GM19463 (cell line): ENCODE data around the gene ABCA6.

Source experiments
- ATAC-seq: cut with Tn5 transposase; IDR thresholded peaks from one replicate; pipeline ENCODE4 v1.9.1; 2021; ENCODE audit warnings: mild to moderate bottlenecking, moderate library complexity; ENCODE audit not compliant: unreplicated experiment

ABCA6 gene

DNA sequence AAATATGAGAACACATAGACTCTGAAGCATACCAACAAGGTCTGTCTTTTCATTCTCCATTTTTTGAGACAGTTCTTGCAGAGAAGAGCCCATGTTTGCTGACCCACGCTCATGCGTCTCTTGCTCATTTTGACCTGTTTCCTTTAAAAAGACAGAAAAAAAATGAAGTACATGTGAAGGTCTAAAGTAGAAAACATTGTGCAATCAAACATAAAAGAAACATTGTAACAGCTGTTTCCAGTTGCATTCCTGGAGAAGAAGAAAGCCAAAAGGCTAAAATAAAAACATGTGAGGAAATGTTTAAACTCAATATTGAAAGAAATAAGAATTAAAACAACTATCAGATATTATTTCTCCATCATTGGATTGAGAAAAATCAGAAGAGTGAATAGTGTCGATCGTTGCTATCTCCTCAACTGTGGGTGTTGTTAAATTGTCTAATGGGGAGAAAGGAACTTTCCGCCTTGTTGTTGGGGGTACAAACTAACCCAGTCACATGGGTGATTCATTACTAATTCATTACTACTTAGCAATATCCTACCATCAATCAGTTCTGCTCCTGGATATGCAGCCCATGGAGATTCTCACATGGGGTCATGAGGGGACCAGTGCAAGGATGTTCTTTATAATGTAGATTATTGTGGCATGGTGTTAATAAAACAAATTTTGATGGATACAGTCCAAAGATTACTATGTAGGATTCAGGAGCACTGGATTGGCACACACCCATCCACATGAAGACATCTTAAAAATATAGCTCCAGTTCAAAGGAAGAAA lies 90.5 kb downstream of the ABCA6 start:
- no peak for ATAC-seq

DNA sequence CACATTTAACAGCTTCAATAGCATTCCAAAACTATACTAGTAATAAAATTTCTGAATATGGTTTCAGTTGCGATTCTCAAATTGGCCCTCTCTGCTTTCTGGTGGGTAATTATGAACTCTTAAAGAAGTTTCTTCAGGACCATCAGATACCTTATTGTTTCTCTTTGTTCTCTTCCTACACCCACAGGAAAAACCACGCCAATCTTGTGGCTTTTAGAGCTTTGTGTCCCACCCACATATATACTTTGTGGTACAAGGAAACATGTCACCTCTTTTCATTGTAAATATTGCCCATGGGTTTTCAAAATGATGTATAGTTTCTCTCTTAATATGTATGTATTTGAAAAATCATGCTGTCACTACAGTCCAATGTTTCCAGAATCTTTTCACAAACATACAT lies 93.1 kb downstream of the ABCA6 start:
- no peak for ATAC-seq

DNA sequence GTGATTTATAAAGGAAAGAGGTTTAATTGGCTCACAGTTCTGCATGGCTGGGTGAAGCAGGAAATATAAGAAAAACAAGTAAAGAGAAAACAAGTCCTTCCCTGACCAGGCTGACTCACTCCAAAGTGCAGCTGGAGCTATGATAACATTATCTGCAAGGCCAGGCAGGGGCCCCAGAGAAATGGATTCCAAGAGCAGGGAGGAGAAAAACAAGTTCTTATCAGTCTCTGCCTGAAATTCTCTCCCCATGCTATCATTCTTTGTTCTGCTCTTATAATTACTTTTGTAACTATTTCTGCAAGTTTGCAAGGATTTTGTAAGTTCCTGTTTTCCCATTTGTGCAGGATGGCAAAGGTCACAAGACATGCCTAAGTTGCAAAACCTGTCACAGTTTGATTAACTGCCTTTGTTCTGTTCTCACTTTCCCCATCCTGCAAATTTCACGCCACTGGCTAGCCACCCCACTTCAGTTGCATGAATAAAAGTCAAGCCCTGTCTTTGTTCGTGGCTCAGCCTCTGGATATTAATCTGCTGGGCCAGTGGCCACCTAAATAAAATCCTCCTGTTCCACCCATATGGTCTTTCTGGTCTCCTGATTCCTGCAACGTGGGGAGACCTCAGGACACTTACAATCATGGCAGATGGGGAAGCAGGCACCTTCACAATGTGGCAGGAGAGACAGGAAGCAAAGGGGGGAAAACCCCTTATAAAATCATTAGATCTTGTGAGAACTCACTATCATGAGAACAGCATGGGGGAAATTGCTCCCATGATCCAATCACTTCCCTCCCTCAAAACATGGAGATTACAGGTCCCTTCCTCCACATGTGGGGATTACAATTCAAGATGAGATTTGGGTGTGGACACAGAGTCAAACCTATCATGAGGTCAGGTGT lies 94.1 kb downstream of the ABCA6 start:
- ATAC-seq: no peak

DNA sequence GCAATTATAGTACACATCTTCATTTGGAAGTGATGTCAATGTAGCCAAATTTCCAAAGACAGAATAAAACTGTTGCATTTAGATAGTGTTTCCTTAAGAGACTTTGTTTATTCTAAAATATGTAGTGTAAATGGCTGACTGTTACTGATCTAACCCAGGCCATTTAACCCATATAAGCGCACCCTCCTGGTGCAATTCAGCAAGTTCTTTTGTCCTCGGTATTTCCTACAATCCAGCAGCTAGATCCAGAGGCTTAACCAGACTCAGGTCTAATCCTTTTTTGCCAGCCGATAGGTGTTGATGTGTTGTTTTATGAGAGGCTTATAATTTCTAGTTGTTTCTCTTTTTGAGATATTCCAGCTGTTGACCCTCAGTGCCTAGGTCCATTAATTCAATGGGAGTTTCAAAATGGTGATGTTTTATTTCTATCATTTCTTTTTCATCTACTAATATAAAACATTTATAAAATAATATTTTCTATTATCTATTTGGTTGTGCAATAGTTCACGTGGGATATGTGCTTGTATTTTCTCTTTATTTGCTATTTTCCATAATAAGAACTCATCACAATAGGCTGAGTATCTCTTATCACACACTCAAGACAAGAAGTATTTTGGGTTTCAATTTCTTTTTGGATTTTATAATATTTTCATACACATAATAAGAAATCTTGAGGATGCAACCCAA lies 95.4 kb downstream of the ABCA6 start:
- ATAC-seq: no peak

DNA sequence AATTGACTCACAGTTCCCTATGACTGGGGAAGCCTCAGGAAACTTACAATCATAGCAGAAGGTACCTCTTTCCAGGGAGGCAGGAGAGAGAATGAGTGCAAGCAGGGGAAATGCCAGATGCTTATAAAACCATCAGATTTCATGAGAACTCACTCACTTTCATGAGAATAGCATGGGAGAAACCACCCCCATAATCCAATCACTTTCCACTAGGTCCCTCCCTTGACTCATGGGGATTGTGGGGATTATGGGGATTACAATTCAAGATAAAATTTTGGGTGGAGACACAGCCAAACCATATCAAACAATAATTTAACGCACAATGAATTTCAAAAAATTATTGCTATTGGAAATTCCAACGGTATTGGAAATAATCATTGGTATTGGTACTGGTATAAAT lies 96.0 kb downstream of the ABCA6 start:
- ATAC-seq: no peak

DNA sequence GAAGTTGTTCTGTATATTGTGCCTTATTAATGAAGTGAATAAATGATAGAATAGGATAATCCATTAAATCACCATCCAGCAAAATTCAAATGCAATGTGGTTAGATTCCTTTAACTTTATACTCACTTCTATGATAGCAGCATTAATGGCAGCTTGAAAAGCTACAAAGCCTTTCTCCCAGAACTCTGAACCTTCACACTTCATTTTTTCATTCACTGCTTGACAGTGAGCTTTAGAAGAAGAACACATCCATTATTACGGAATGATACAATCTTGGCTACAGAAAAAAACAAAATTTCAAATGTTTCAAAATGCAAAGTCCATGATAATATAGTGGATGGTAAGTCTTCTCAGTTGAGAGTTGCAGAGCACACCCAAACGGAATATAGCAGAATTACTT lies 97.3 kb downstream of the ABCA6 start:
- no peak for ATAC-seq

DNA sequence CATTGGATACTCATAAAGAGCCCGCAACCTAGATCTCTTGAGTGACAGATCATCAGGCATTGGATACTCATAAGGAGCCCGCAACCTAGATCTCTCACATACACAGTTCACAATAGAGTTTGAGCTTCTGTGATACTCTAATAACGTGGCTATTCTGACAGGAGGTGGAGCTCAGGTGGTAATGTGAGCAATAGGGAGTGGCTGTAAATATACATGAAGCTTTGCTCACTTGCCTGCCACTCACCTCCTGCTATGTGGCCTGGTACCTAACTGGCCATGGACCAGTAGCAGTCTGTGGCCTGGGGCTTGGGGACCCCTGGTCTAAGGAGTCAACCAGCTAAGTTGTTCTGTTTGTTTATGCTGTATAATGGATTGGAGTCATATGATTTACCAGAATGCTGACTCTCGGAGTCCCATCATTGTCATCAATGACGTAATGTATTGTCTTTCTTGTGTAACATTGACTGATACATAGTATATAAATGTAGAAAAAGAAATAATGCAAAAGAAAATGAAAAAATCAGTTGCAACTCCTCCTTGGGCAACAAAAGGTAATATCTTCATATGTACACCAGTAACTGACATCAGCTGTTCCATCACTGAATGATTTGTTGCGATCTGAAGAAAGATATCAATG lies 98.5 kb downstream of the ABCA6 start:
- ATAC-seq: no peak

DNA sequence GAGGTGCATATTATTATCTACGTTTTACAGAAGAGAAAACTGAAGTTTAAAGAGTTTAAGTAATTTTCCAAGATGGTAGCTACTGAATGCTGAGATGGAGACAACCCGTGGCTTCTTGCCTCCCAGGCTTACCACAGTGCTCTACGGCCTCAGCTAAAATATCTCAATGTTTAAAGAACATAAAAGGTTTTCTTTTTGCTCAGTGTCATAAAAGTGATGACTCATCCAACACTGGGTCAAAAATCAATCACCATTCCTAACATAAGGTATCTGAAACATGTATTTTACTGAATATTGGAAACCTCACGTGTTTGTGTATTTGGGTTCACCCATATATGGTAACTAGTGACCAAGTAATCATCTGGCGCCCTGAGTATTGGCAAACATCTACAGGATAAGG lies 99.4 kb downstream of the ABCA6 start:
- ATAC-seq: no peak

DNA sequence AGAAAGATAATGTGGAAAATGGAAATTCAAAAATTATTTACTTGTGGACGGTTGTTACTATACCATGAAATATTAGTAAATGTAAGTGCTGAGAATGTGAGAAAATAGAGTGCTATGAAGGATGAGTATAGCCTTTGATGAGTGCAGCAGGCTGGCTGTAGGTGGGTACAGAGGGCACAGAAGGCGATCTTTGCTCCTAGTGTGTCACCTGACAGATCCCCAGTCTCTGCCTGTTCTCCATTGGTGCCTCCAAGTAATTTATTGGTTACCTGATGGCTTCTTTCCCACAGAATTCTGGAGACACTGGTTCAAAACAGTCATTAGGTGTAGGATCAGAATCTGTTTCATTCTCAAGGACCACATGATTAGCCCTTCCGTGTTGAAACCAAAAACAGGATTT lies 109.9 kb downstream of the ABCA6 start:
- no peak for ATAC-seq

DNA sequence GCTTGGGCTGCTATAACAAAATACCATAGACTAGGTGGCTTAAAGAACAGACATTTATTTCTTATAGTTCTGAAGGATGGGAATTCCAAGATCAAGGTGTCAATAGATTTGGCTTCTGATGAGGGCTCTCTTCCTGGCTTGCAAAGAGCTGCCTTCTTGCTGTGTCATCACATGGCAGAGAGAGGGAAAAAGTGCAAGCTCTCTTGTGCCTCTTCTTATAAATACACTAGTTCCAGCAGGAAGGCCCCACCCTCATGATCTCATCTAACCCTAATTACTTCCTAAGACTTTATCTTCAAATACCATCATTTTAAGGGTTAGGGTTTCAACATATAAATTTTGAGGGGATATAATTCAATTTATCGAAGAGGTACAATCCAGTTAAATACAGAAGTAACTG lies 111.5 kb downstream of the ABCA6 start:
- ATAC-seq: no peak
